Bronchial epithelial cell (primary cell): ENCODE measurements around the gene PTPN14. TPM values are rescaled to one million over a fixed set of nuclear protein-coding genes. Genes with fewer than 3 reads are reported as not detected.
"Not testable (repeated sequence)": the region's sequence is repeated elsewhere in the genome, so short reads cannot be mapped to it uniquely, and the experiment has no call there.

Experiments used
- DNase-seq: peaks from one replicate; pipeline ENCODE4 v3.0.0-alpha.2; 2010; ENCODE audit warnings: low read depth
- FAIRE-seq: peaks from 2 replicates; lab custom pipeline; 2011; peaks lifted over from hg19 to GRCh38; lab: Jason Lieb, UNC
- H3K27me3 ChIP-seq: 2 replicates; pipeline ENCODE4 v1.5.1; 2011; ENCODE audit warnings: low read length; ENCODE audit not compliant: control insufficient read depth, insufficient read depth
- H3K36me3 ChIP-seq: 2 replicates; pipeline ENCODE4 v1.5.1; 2011; ENCODE audit warnings: low read length; ENCODE audit not compliant: control insufficient read depth, insufficient read depth
- H3K4me3 ChIP-seq: 2 replicates; pipeline ENCODE4 v1.5.1; 2011; ENCODE audit warnings: mild to moderate bottlenecking, low read depth, low read length, control low read depth
- CTCF ChIP-seq: IDR thresholded peaks from 2 replicates; pipeline ENCODE4 v1.5.1; 2011; ENCODE audit warnings: mild to moderate bottlenecking, moderate library complexity, low read length, control low read depth, inconsistent platforms; ENCODE audit not compliant: insufficient read depth, severe bottlenecking
- total RNA-seq: library from RNA; depleted of rRNA; stranded (reverse); fragments of >200 nt; gene quantifications from 2 replicates; pipeline ENCODE4 v1.2.1, GENCODE V29; 2014

Gene PTPN14
- total RNA-seq, 1 donor from 2014 or later: 28.4 TPM

- TF ChIP-seq CTCF: no peak
- FAIRE-seq (no peak), DNase-seq (no peak)
- Histone ChIP-seq H3K27me3 (no peaks in the 10 kb centered on the region), H3K36me3 (no peaks in the 10 kb centered on the region), H3K4me3 (no peak overlapping the region)
These were observed 28.1 kb downstream of the PTPN14 start for GRCh38 chr1:214523124-214523824.

DNA sequence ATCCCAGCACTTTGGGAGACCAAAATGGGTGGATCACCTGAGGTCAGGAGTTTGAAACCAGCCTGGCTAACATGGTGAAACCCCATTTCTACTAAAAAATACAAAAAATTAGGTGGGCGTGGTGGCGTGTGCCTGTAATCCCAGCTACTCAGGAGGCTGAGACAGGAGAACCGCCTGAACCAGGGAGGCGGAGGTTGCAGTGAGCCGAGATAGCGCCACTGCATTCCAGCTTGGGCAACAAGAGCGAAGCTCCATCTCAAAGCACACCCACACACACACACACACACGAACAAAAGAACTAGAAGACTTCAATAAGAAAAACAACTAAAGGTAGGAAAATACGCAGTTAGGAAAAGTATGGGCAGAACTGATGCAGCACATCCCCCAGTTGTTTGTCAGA lies 29.9 kb downstream of the PTPN14 start:
- H3K27me3 ChIP-seq, H3K4me3 ChIP-seq, DNase-seq, H3K36me3 ChIP-seq, FAIRE-seq: not testable (repeated sequence)

- no peaks in the 10 kb centered on the region for H3K27me3 ChIP-seq
- no peaks in the 10 kb centered on the region for H3K36me3 ChIP-seq
- H3K4me3 ChIP-seq: no peak overlapping the region
- no peak for FAIRE-seq
- TF ChIP-seq CTCF: no peak
- no peak for DNase-seq
These were observed 30.7 kb downstream of the PTPN14 start for GRCh38 chr1:214520544-214521165.

DNA sequence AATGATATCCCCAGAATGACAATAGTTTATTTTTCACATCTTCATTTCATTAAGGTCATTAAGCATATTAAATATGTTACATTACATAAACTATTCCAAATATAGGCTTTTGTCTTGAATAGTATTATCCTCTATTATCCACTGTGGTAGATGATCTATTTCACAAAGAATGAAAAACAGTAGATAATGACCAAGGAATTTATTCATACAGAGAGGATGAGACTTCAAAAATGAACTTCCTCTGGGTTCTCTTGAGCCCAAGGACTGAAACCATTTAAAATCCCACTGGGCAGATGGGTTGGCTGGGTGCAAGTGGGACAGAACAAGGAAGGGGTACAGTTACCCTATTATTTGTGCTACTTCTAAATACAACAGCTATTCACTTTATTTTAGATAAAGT lies 33.0 kb downstream of the PTPN14 start:
- TF ChIP-seq CTCF: no peak
- no peak for DNase-seq
- Histone ChIP-seq H3K27me3 (no peaks in the 10 kb centered on the region), H3K36me3 (no peaks in the 10 kb centered on the region), H3K4me3 (no peak overlapping the region)
- no peak for FAIRE-seq

DNA sequence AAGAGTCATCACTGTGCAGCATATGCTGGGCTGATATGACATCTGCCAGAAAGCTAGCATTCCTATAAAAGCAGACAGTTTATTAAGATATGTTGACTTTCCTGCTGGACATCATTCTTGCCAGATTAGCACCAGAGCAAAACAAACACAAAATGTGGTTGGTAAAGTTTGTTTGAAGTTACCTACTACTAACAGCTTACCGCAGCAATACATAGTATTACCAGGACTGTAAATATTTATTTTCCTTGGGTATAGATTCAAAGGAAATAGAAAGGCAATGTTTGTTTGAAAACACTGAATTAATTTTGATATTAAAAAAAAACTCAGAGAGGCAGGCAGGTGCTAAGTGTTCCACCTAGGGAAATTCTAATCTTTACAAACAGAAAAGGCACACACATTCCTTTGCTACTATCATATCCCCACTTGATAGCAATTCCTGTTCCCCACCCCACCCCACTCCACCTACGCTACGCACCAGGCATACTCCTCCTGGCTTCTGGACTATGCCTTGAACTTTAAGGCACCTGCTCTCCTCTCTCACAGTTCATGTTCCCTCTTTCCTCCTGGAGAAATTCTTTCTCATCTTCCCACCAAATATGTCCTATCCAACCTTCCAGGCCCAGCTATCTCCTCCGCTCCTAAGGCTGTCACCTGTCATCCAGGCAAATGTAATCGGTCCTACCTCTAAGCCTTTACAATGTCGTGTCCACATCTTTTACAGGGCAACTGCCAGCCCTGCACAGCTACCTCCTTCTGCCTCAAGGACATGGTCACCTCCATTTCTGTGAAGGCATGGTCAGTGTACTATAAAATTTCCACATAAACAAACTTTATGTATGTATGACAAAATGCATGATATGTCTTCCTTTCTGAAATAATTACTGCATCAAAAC lies 34.7 kb downstream of the PTPN14 start:
- no peaks in the 10 kb centered on the region for H3K27me3 ChIP-seq
- no peak overlapping the region for H3K4me3 ChIP-seq
- DNase-seq: peak; percentile 52
- no peak for FAIRE-seq
- TF ChIP-seq CTCF: no peak
- no peaks in the 10 kb centered on the region for H3K36me3 ChIP-seq
